DMS79 treated with DMSO at 0.1 percent for 48 hours (cell line): ENCODE data around the gene PMPCA.

Source experiments
- DNase-seq: peaks from one replicate; lab custom pipeline; 2025; lab: John Stamatoyannopoulos, UW

PMPCA gene

DNA sequence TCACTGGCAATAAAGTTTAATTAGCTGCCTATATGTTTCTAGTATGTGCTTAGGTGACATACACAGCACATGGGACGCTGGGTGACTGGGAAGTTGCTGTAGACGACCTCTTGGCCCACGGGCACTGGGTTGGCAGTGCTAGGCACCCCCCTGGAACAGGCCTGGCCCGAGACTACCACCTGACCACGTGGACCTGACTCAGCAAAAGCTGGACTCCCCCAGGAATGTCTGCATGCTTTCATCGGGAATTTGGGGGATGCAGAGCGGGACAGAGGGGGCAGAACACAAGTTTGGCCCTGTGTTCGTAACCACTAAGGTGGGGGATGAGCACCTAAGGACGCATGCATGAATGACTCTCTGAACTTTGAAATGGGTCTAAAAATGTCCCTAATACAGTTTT lies 45.8 kb downstream of the PMPCA start:
- DNase-seq: no peak

DNA sequence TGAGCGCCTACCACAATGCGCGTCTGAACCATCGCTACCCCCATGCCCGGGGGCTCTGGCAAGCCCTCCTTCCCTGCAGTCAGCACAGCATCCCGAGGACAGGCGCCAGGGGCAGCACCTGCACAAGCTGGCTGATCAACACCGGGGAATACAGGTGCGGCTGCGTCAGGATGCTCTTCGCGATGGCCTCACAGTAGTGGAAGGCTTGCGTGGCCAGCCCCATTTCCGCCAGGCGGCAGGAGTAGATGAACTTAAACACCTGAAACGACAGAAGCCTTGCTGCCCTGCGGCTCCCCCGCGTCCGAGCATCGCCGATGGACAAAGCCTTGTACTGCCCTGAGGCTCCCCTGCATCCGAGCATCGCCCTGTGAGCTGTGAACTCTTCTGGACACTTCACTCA lies 46.9 kb downstream of the PMPCA start:
- no peak for DNase-seq

DNA sequence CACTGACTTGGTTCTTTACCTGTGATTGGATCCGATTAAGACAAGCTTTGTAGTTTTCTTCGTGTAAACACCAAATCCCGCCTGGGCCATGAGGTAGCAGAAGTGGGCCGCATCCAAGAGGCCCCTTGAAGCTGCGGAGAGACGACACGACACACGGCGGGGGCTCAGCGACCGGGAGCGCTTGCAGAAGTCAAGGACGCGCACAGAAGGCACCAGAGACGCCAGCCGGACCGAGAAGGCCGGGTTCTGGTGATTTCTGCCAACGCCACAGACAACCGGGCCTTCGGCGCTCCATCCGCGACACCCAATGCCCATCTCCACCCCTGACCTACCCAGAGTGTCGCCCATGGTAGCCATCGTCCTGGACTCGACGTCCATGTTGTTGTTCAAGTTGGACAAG lies 49.0 kb downstream of the PMPCA start:
- no peak for DNase-seq

DNA sequence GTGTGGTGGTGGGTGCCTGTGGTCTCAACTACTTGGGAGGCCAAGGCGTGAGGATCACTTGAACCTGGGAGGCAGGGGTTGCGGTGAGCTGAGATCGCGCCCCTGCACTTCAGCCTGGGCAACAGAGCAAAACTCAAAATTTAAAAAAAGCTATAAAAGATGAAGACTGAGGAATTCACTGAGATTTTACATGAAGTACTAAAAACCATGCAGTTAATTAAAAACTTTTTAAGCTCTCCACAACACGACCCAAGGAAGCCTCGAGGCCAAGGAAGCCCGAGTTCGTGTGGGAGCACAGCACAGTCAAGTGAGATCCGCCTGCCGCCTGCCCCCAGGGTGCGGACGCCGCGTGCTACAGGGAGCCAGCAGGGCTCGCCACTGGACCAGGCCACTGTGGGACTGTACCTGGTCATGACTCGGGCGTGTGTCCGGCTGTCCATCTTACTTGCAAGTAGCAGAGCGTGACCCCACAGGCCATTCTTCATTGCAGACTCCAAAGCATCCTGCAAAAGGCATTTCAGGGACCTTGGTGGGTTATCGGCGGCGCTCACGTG lies 50.4 kb downstream of the PMPCA start:
- DNase-seq: no peak

DNA sequence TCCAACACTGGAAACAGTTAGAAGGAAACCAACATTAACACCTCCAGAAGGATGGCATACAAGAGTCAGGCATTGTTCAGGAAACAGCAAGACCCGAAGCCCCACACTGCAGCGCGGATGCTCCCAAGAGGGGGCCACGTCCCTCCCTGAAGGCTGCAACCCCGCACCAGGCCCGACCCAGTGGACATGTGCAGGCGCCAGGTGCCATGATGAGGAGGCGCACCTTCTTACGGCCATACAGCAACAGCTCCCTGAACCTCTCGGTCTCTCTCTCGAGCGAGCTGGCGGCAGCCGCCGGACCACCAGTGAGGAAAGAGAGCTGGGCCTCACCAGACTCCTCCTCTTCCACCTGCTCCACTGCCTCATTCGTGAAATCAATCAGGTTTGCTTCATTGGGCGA lies 52.2 kb downstream of the PMPCA start:
- DNase-seq: no peak

DNA sequence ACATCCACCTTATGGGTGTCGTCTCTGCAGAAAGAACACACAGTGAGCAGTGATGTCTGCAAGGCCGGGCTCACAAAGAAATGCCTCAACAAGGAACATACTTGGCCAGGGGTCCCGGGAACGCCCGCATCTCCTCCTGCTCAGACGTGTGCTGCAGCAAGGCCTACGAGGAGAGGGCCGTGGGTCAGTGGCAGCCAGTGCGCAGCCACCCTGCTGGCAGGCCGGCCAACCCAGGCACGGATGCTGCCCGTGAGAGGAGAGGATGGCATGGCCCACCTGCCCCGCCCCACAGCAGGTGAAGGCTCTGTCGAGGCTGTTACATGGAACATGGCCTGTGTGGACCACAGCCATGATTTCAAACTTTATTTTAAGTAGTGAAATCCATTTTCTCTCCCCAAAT lies 53.1 kb downstream of the PMPCA start:
- DNase-seq: no peak

DNA sequence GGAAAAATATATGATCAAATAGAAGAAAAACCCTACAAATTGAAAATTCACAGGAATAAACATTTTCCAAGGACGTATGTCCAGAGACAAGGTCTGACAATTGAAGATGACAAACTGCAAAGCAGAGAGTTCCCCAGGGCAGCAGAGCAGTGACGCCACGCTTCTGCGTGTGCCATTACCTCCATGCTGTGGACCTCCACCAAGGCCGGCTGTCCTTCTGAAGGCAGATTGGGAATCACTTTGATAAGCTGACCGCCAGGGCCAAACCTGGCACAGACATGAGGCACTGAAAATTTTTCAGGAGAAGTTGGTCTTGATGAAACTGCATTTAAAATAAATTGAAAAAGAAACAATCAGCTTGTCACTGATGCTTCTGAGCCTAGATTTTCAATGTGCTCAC lies 53.8 kb downstream of the PMPCA start:
- no peak for DNase-seq

DNA sequence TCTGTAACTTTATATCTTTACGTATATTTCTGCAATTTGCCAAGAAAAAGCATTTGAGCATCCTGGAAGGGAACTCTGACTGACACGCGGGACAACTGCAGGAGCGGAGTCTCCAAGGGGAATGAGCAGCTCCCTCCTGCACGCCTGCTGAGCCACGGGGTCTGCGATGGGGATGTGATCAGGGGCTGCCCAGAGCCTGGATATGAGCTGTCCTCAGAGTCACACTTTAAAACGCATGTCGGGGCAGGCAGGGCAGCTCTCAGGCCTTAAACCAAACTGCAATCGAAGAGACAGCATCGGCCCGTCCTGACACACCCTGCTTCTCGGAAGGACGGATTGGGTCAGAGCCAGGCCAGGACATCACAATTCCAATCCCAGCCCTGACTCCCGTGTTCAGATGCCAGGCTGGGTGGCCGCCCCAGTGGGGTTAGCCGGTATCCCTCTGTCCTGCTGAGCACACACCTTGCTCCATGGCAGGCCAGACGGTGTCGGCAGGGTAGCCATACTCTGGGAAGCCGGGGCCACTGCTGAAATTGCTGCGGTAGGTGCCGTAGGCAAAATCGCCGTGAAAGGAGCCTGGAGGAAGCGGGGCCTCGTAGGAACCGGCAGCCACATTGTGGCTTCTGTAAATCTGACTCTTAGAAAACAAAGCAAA lies 55.2 kb downstream of the PMPCA start:
- DNase-seq: no peak

DNA sequence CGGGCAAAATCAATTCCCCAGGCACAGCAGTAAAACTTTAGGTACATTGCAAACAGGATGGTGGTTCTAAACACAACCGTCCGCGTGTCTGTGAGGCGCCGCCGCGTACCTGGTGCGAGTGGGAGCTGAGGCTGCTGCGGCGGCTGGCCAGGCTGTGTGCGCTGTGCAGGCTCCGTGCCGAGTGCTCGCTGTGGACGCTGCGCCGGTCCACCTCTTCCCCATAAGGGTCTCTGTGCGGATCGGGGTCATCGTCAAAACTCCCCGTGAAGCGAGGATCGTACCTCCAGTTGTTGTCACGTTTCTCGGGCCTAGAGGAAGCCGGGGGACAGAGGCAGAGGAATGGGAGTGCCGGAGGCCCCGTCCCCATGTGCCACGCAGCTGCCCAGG lies 55.7 kb downstream of the PMPCA start:
- no peak for DNase-seq

DNA sequence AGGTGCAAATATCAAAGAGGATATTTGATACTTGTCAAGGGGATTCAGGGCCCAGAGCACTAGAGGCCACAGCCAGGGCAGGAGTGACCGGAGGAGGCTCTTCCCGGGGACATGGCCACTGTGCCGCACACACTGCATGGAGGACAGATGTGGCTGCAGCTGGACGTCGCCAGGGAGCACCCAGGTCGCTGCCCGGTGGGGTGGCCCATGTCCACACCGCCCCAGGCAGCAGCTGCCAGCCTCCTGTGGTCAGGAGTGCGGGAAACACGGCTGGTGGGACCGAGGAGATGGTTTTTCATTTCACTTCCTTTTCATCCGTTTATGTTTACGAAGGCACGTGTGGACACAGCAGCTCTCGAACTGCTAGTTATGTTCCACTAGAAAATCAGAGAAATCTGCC lies 57.3 kb downstream of the PMPCA start:
- DNase-seq: no peak

DNA sequence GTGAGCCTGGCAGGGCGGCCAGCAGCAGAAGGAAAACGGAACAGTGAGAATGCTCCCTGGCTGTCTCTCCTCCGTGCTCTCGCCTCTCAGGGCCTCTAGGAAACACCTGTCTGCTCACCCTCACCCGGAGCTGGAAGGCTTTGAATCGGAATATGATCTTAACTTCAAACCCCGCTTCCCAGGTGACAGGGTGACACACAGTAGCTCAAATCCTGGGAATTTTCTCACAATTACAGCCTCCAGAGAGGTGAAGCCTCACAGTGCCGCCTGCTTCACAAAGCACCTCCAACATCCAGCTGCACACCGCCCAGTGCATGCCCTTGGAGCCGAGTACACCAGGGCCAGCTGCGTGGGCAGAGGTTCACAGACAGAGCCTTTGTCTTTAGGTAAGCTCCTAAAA lies 59.9 kb downstream of the PMPCA start:
- DNase-seq: no peak

DNA sequence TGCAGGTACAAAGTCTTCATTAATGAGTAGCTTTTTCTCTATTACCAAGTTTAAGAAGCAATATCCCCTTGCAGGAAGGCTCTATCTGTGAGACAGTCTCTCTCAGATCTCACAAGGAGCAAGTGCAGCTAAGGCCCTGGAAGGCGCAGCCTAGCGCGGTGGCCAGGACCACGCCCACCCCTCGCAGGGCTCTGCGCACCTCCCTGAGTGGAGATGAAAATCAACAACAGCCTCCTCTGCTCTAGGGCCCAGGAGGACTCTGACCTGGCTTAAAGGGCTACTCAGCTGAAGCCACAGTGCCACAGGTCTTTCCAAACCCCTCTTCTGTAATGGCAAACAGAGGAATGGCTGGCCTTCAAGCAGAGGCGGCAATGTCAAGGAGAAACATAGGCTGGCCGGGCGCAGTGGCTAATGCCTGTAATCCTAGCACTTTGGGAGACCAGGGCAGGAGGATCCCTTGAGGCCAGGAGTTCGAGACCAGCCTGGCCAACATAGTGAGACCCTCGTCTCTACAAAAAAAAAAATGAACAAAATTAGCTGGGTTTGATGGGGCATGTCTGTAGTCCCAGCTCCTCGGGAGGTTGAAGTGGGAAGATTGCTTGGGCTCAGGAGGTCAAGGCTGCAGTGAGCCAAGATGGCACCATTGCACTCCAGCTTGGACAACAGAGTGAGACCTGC lies 60.5 kb downstream of the PMPCA start:
- no peak for DNase-seq

DNA sequence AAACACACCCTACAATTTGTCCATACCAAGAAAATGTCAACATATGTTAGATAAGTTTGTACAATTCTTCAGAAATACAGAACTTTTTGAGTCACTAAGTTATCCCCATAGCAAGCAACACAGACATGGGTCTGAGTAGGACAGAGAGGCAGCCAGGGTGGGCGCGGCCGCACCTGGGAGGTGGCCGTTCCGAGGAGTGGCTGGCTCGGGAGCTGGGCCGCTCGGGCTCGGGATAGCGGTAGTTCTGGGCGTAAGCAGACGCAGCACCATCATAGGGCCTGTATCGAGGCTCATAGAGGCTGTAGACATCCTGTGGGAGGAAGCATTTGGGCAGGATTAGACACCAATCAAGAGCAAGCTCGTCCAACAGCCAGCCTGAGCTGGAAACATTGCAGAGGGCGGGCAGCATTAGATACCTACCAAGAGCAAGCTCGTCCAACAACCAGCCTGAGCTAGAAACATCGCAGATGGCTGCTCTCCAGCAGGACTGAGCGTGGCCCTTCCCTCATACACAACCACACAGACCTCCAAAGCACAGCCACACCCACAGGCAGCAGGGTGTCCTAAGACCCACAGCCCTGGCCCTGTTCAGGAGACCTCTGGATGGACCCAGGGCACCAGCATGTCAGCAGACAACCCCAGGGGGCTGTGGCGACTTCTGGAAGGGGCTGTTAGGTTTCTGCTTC lies 61.5 kb downstream of the PMPCA start:
- DNase-seq: no peak

DNA sequence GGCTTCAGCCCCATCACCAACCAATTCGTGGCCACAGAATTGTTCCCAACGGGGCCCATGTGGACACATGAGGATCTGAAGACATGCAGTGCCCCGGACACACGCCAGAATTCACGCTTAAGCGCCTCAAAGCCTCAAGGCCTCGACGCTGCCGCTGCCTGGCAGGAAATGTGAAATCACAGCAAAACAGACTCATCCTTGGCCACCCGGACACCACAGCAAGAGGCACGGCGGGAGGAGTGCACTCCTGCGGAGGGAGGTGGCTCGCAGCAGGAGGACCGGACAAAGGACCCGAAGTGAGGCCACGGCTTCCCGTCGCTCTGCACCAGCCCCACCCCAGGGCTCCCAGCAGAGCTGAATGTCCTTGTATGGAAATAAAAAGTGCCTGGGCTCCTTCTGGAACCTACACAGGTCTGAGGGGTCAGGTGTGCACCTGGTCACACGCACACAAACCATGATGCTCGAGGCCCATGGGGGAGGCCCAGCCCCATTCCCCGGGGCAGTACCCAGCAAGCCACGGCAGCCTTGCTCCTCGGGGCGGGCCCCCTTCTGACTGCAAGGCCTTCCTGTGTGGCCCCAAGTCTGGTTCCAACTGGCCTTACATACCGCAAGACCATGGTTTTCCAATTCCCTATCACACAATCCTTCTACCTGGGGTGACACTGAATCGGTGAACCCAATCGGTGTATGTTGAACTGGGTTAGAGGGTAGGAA lies 62.3 kb downstream of the PMPCA start:
- DNase-seq: no peak

DNA sequence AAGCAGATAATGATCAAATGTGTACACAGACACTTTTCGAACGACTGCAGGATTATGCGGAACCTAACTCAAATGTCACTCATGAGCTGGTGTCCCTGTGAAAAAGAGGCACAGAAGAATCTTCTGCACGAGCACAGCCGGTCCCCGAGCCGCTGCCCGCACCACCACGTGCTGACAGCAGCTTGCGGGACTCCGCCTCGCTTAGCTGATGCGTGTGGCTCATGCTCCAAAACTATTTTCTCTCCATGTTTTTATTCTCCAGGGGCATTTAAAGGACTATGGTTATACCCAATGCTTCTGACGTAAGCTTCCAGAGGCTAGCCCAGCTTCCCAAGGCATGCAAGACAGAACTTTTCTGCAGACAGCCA lies 62.9 kb downstream of the PMPCA start:
- no peak for DNase-seq
